Measurements from ENCODE around the gene DNAAF5. TPM values are rescaled to one million over a fixed set of nuclear protein-coding genes. Genes with fewer than 3 reads are reported as not detected.

DNAAF5 gene
- 17.7 TPM for total RNA-seq
- long read RNA-seq, transcript DNAAF5-201 (13 exons, 3,410 nt) = major isoform, 36 of 46 reads
- long read RNA-seq, partial matches to known transcripts = 1 of 46 reads
- long read RNA-seq, other reads (novel, unspliced or antisense) = 9 of 46 reads

DNA sequence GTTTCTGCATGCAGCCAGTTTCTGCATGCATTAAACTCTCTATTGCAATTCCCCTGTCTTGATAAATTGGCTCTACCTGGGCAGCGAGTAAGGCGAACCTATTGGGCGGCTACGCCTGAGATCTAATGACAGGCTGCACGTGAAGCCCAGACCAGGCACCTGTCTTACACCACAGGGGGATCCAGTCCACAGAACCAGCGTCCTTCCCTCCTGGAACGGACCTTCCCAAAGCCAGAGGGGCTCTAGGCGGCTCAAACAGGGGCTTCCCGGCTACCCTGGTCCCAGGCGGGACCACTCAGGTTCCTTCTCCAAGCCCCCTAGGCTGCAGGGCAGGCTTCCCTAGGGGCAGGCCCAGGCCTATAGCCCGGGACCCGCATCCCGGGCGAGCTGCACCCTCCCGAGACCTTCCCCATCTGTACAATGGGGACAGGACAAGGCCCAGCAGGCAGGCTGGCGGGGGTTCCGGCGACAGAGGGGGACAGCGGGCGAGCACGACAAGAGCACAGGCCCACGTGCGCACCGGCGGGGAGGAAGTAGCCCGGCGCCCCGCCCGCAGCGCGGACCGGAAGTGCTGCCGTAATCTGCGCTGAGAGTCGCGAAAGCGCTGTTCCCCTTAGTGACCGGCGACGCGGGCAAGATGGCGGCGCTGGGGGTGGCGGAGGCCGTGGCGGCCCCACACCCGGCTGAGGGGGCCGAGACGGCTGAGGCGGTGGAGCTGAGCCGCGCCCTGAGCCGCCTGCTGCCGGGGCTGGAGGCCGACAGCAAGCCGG lies at the start of gene DNAAF5:
Gene DNAAF5 (plus strand): TSS at position 616 of the 770 bp plus-strand sequence. CDS start 22 bp downstream, at position 638.
- DNase-seq (ENCODE audit: missing footprints) (peak; percentile 94), ATAC-seq (peak; percentile 90)
- intact Hi-C loops (cut with DNase I) = loop anchor here (5.0 kb wide), 1 partner anchor 59 kb away; no protein-coding TSS in a partner anchor

DNA sequence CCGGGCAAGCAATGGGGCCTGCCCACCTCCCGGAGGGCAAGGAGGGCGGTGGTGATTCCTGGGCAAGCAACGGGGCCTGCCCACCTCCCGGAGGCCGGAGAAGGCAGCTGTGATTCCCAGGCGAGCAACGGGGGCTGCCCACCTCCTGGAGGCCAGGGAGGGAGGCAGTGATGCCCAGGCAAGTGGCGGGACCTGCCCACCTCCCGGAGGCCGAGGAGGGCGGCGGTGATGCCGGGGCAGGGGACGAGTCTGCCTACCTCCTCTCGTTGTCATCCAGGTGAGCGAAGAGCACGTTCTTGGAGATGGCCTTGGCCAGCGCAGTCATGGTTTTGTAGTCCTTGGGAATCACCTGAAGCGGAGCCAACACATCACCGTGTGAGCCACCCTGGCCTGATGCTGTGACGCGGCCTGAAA lies 49.5 kb upstream of the DNAAF5 start:
- intact Hi-C loops (cut with DNase I) = no loop called here
- DNase-seq (ENCODE audit: missing footprints) (no peak), ATAC-seq (no peak)

DNA sequence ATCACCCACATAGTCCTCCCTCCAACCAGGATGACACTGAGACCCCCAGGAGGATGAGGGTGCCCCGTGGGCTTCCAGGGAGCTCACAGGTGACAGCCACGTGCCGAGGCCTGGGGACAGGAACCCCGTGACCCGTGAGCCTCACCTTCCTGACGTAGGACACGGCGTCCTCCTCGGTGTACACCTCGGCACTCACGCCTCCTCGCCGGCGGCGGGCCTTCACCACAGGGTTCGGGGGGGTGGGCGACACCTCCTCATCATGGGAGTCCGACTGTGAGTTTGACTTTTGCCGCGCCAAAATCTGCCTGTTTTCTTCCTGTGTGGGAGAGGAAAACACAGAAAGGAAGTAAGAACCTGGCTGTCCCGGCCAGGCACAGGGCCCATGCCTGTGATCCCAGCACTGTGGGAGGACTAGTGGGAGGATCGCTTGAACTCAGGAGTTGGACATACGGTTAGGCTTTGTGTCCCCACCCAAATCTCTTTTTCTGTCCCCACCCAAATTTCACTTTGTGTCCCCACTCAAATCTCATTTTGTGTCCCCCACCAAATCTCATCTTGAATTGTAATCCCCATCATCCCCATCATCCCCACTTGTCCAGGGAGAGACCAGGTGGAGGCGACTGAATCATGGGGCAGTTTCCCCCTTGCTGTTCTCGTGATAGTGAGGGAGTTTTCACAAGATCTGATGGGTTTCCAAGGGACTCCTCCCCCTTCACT lies 45.9 kb upstream of the DNAAF5 start:
- intact Hi-C loops (cut with DNase I) = no loop called here
- no peak for ATAC-seq
- no peak for DNase-seq (ENCODE audit: missing footprints)

DNA sequence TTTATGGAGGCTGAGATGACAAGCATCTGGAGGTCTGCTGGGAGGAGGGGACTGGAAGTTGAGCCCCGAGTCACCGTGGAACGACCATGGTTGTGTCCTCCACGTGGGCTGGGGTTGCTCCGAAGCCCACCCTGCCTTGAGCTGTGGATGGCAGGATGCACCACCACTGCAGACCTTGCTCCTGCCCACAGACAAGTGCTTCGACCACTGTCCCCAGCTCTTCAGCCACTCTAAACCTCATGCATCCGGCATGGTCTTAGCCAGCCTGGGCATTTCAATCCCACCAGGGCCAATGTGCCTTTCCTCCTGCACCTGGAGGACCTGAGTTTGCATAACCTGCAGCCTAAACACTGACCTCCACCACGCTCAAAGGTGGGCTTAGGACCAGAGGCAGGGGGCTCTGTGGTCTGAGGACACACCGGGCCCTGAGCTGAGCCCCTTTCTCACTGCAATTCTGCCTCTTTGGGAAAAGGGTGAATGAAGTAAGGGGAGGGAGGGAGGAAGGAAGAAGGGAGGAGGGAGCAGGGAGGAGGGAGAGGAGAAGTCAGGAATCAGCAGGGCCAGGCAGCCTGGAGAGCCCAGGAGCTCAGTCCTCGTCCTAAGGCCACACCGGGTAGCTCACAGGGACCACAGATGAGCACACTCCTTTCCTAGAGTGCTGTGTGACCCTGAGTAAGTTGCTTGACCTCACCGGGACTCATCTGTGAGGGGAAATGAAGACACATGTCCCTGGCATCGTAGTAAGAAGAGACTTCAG lies 44.8 kb upstream of the DNAAF5 start:
- no peak for ATAC-seq
- intact Hi-C loops (cut with DNase I) = no loop called here
- no peak for DNase-seq (ENCODE audit: missing footprints)

DNA sequence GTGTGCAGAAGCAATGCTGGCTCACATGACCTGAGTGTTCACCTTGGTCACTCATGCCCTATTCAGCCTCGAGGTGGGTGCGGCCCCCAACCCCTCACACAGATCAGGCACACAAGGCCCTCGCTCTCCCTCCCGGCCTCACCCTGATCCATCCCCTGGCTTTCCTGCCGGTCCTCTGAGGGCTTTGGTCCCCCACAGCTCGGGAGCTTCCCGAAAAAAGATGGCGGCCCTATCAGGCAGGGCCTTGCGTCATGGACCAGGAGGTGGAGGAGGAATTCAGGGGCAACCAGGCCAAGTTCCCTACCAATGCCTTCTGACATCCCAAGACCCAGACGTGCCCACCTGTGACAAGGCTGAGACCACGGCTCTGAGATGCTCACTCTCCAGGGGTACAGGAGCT lies 43.7 kb upstream of the DNAAF5 start:
- intact Hi-C loops (cut with DNase I) = no loop called here

DNA sequence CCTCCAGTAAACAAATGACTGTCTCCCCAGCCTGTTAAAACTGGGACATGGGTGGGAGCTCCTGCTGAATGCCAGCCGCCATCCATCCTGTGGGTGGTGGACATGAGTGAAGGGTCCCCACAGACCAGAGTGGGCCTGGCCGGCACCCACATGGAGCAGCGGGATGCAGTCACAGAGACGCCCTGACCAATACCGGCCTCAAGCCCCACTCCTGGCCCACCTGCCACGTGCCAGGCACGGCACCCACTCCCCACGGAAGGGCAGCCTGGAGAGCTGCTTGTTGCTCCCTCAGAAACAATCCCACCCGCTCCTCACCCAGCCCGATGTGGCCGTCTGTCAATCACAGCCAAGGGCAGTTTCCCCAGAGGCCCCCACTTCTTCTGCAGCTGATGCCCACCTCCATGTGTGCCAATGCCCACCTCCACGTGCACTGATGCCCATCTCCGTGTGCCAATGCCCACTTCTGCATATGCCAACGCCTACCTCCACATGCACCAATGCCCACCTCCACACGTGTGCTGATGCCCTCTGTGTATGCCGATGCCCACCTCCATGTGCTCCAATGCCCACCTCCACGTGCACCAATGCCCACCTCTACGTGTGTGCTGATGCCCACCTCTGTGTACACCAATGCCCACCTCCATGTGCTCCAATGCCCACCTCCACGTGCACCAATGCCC lies 42.8 kb upstream of the DNAAF5 start:
- no peak for DNase-seq (ENCODE audit: missing footprints)
- intact Hi-C loops (cut with DNase I) = no loop called here
- ATAC-seq = no peak

More for the DNA sequence above, 43.7 kb upstream of the DNAAF5 start:
- ATAC-seq = no peak
- DNase-seq (ENCODE audit: missing footprints) = no peak

DNA sequence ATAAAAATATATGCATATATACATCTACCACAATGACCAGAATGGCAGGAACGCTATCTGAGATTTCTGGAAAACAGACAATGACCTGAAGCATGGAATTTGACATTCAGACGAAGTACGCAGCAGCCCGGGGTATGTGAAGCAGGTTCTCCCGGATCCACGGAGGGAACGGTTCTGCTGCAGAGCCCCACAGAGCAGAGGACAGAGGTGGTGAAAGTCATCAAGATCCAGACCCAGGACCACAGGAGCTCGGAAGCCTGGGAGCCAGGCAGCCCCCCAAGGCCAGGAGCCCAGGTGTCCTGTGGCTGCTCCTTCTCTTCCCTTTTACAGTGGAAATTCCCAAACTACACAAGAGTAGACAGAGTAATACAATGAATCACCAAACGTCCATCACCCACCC lies 42.1 kb upstream of the DNAAF5 start:
- intact Hi-C loops (cut with DNase I) = no loop called here
- no peak for DNase-seq (ENCODE audit: missing footprints)
- no peak for ATAC-seq

DNA sequence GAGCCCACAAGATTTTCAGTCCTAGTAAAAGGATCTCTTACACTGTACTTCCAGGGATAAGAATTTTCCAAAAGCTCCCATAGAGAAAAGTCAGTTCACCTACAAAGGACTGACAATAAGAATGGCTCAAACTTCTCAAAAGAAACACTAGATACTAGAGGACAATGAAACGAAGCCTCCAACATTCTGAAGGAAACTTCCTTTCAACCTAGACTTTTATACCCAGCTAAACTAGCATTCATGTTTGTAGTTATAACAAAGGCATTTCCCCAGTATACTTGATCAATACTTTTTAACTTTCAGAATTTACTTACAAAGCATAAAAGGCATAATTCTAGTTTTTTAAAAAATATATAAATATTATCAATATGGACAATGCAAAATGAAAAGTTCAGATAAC lies 41.0 kb upstream of the DNAAF5 start:
- intact Hi-C loops (cut with DNase I) = no loop called here
- ATAC-seq = no peak
- DNase-seq (ENCODE audit: missing footprints) = no peak

DNA sequence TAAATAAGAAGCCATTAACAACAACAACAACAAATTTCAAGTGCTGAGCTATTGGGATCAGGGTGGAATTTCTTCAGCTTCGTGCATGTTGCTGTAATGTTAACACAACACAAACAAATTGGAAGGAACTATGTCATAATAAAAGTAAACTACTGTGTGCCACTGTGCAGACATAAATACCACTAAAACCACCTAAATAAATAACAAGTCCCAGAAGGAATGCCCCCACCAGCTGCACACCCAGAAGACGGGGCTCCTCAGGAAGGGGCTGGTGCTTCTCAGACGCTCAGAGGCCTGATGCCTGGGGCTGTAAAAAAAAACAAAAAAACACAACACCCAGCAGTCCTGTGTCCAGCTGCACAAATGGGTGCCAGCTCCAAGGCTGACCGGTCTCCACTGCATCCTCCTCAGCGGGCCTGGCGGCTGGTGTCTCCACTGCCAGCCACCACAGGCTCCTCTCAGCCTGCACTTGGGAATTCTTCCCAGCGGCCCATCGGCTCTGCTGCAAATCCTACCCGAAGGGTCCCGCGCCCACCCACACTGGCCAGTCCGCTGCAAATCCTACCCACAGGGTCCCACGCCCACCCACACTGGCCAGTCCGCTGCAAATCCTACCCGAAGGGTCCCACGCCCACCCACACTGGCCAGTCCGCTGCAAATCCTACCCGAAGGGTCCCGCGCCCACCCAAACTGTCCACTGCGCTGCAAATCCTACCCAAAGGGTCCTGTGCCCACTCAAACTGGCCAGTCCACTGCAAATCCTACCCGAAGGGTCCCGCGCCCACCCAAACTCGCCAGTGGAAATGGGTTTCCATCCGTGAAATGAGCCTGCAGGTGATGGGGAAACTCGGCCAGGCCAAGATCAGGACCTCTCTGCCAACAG lies 35.8 kb upstream of the DNAAF5 start:
- DNase-seq (ENCODE audit: missing footprints) (no peak), ATAC-seq (no peak)
- intact Hi-C loops (cut with DNase I) = no loop called here

DNA sequence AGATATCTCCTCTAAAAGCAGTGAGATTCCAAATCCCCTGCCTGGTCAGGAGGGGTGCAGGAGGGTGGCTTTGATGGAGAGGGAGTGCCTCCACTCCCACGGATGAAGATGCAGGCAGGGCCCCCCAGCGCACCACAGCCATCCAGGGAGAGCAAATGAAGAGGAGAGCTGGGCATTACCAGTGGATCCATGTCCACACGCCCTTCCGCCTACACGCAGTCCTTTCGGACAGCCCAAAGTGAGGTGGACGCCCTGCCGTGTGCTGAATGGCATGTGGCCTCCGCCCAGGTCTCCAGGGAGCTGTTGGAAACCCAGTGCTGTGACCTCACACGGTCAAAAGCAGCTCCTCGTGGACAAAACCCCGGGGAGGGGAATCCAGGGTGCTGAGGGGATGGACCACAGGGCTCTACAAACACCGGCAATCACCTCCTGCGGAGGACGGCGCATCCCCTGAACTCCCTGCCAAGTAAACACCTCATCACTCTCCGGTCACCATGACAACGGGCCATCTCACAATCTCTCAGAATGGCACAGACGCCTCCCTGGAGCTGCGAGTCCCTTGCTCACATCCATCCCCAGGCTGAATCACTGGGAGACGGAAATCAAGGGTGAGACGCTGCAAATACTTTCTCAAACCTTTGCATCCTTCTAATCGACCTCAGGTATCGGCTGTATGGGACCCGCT lies 35.0 kb upstream of the DNAAF5 start:
- DNase-seq (ENCODE audit: missing footprints) (no peak), ATAC-seq (no peak)
- intact Hi-C loops (cut with DNase I) = no loop called here

DNA sequence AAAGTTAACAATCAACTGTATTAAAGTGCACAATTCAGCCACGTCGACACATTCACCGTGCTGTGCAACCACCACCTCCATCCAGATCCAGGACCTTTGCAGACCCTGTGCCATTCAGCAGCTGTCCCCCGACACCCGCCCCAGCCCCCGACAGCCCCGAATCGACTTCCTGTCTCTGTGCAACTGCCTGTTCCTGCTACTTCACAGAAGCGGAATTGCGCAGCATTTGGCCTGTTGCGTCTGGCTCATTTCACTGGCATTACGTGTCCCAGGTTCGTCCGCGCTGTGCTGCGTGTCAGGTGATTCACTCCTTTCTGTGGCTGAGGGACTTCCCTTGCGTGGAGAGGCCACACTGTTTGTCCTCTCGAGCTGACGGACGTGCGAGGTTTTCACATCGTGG lies 33.2 kb upstream of the DNAAF5 start:
- no peak for ATAC-seq
- intact Hi-C loops (cut with DNase I) = no loop called here
- no peak for DNase-seq (ENCODE audit: missing footprints)

DNA sequence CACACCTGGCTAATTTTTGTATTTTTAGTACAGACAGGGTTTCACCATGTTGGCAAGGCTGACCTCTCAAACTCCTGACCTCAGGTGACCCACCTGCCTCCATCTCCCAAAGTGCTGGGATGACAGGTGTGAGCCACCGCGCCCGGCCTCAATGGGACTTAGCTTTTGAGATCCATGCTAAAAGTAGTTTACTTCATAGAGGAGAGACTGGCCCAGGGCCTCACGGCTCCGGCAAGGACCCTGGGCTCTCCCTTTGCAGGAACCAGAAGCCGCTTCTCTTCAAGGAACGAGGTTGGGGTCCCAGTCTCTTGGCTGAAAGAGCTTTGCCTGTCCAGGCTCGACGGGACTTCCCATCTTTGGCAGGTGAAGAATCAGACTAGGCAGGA lies 30.1 kb upstream of the DNAAF5 start:
- intact Hi-C loops (cut with DNase I) = no loop called here
- no peak for ATAC-seq
- no peak for DNase-seq (ENCODE audit: missing footprints)

DNA sequence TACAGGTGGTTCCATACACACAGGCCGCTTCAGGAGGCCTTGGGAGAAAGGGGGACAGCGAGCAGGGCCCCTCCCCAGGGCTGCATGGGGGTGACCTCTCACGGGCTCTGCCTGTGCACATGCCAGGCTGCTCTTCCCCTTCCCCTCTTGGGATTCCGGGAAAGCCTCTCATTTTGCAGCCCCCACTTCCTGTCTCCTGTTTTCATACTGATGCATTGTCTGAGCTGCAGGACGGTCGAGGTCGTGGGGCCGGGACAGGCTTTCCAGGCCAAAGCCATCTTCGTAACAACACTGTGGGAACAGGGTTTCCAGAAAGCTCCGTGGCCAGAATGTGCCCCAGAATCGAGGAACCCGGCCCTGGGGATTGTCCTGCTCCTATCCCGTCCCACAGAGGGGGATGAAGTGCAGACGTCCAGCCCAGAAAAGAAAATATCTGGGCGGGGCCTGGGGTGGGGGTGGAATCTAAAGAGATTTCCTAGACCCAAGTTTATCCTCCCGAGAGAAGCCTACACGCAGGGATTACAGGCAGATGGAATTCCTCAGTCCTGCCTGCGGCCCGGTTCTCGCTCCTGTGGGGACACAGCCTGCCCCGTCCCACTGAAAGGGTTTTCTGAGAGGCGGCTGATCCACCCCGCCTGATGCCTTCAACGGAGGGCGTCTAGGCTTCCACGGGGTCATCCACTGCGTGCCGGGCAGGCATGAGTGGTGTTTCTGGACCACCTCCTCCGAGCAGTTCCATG lies 29.5 kb upstream of the DNAAF5 start:
- DNase-seq (ENCODE audit: missing footprints) (no peak), ATAC-seq (no peak)

DNA sequence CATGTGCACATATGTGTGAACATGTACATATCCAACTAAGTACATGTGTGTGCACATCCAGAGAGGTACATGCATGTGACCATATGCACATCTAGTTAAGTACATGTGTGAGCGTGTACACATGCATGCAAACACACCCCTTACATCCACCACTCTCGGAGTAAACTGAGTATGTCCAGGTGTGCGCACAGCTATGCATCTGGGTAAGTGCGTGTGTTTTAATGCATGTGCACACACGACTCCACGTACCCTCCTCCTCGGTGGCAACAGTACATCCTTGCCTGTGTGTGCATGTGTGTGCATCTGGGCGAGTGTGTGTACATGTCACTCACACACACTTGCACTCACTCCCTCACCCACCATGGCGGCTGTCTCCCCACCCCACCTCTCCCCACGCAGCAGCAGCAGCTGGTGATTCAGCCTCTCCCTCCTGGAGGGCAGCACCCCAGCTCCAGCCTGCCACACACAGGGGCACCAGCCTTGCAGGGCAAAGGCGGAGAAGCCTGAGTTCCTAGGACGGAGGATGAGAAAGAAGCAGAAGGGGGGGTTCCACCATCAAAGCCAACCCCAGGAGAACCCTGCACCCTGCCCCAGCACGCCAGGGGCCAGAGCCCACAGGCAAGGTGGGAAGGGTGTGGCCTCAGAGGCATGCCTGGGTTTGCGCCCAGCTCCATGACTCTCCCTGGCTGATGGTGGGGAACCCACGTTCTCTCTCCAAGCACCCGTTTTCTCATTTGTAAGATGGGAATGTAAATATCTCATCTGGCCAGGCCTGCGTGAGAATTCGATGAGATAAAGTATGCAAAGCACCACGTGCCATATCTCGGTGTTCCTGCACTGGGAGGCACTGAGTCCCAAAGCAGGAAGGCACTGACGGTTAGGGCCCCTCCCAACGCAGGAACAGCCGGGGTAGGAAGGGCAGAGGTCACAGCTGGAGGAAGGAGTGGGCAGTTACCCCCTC lies 27.7 kb upstream of the DNAAF5 start:
- intact Hi-C loops (cut with DNase I) = no loop called here
- ATAC-seq = no peak
- DNase-seq (ENCODE audit: missing footprints) = no peak

More for the DNA sequence above, 29.5 kb upstream of the DNAAF5 start:
- intact Hi-C loops (cut with DNase I) = no loop called here

DNA sequence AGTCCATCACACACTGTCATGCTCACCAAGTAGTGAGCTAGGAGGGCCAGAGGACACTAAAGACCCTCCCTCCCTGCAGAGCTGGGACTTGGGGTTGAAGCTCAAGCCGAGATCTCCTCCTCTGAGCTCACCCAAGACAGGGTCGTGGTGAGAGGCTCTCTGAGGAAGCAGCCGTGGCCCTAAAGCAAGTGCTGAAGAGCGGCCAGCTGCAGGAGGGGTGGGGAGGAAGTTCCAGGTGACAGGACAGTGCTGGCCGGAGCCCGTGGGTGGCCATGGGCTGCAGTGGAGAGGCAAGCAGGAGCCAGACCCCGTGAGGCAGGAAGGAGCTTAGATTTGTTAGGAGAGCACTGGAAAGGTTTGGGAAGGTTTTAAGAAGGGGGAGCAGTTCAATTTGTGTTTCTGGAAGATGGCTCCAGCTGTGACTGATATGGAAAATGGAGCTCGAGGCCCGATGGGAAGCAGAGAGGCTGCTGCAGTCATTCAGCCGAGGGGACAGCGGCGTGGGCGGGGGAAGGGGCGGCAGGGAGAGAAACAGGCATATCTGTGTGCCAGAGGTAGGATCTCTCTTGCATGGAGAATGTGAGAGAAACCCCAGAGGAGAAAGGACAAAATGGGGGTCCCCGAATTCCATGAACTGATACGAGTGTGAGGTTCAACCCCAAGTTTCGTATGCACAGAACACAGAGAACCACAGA lies 26.9 kb upstream of the DNAAF5 start:
- no peak for ATAC-seq

More for the DNA sequence above, 26.9 kb upstream of the DNAAF5 start:
- intact Hi-C loops (cut with DNase I) = loop anchor here (5.0 kb wide), 1 partner anchor 32 kb away; no protein-coding TSS in a partner anchor
- DNase-seq (ENCODE audit: missing footprints) = no peak
